ENCODE measurements around the gene NDUFV3. TPM values are rescaled to one million over a fixed set of nuclear protein-coding genes. Genes with fewer than 3 reads are reported as not detected.

The NDUFV3 gene
- total and polyA plus RNA-seq, 2 of the 13 experiments (the other 11 are each of a cell fraction or from before 2014, with no cell fraction given): 14.2 to 29.6 TPM

- no peak for TF ChIP-seq ZBTB37 (CRISPR knock-in tag; IDR thresholded peaks at IDR 0.05)
- peak; percentile 65 for TF ChIP-seq HMGXB4 (CRISPR knock-in tag; IDR thresholded peaks at IDR 0.05; ENCODE audit: borderline replicate concordance in 1 of 2, low read depth in 1 of 2)
- no peak for TF ChIP-seq ZNF546 (CRISPR knock-in tag; conservative IDR thresholded peaks at IDR 0.05)
- TF ChIP-seq PCBP1 (IDR thresholded peaks at IDR 0.05; ENCODE audit: borderline replicate concordance, low read depth, low read length): peak; percentile 68; the same call in 1 of the 2 replicates
- 0 out of 2 replicates have a peak, but pooled peaks have one; percentile 55 for TF ChIP-seq ZNF513 (CRISPR knock-in tag; conservative IDR thresholded peaks at IDR 0.05)
- TF ChIP-seq ZNF350 (CRISPR knock-in tag; IDR thresholded peaks at IDR 0.05; ENCODE audit: borderline replicate concordance, low read depth): peak; percentile 85
- TF ChIP-seq ZNF17 (CRISPR knock-in tag; IDR thresholded peaks at IDR 0.05): 0 out of 2 replicates have a peak, but pooled peaks have one; percentile 72
- no peak for TF ChIP-seq ZNF160 (CRISPR knock-in tag; IDR thresholded peaks at IDR 0.05)
- TF ChIP-seq ZBTB14 (CRISPR knock-in tag; IDR thresholded peaks at IDR 0.05): no peak; the same call in none of the 2 replicates
- no peak for TF ChIP-seq TBP (CRISPR knock-in tag; IDR thresholded peaks at IDR 0.05)
- TF ChIP-seq ZNF740 (CRISPR knock-in tag; IDR thresholded peaks at IDR 0.05): no peak
- no peak; the same call in 1 of the 2 replicates for TF ChIP-seq TIGD3 (CRISPR knock-in tag; IDR thresholded peaks at IDR 0.05; ENCODE audit: borderline replicate concordance)
- TF ChIP-seq ZNF780A (CRISPR knock-in tag; IDR thresholded peaks at IDR 0.05): peak; percentile 91; the same call in 1 of the 2 replicates
- TF ChIP-seq JUND (CRISPR knock-in tag; IDR thresholded peaks at IDR 0.05): peak; percentile 60; the same call in 1 of the 2 replicates
- TF ChIP-seq ZNF629 (CRISPR knock-in tag; conservative IDR thresholded peaks at IDR 0.05): 0 out of 2 replicates have a peak, but pooled peaks have one; percentile 19
- no peak for TF ChIP-seq SMYD3 (CRISPR knock-in tag; IDR thresholded peaks at IDR 0.05)
- TF ChIP-seq ZNF207 (IDR thresholded peaks at IDR 0.05; ENCODE audit: borderline replicate concordance): no peak
- TF ChIP-seq PAX8 (CRISPR knock-in tag; IDR thresholded peaks at IDR 0.05; ENCODE audit: borderline replicate concordance): no peak; the same call in 1 of the 2 replicates
- TF ChIP-seq BCL6 (CRISPR knock-in tag; IDR thresholded peaks at IDR 0.05): 0 out of 2 replicates have a peak, but pooled peaks have one; percentile 0
- no peak for TF ChIP-seq SP140L (CRISPR knock-in tag; IDR thresholded peaks at IDR 0.05; ENCODE audit: borderline replicate concordance)
Observed at GRCh38 chr21:42878993-42879787, 13.9 kb upstream of the NDUFV3 start, which contains the start of gene WDR4 (continued).
